ENCODE measurements around the gene CSDE1.

The CSDE1 gene

GRCh38 chr1:114745291-114745690 lies 12.5 kb downstream of the CSDE1 start:
- DNase-seq (ENCODE audit: low read depth) = peak; percentile 30
- no peak overlapping the region for H3K4me3 ChIP-seq (replicated peaks; ENCODE audit: low read depth, low read length)
- no peak for TF ChIP-seq CTCF (IDR thresholded peaks at IDR 0.05; ENCODE audit: low read length, missing control alignments)

- H3K4me3 ChIP-seq (replicated peaks; ENCODE audit: low read depth, low read length) = no peak overlapping the region
- no peak for TF ChIP-seq CTCF (IDR thresholded peaks at IDR 0.05; ENCODE audit: low read length, missing control alignments)
Measured at GRCh38 chr1:114741963-114742746, 15.6 kb downstream of the CSDE1 start.

GRCh38 chr1:114740331-114740730 lies 17.5 kb downstream of the CSDE1 start:
- no peak overlapping the region for H3K4me3 ChIP-seq (replicated peaks; ENCODE audit: low read depth, low read length)
- no peak for DNase-seq (ENCODE audit: low read depth)
- no peak for TF ChIP-seq CTCF (IDR thresholded peaks at IDR 0.05; ENCODE audit: low read length, missing control alignments)

More at GRCh38 chr1:114741963-114742746, 15.6 kb downstream of the CSDE1 start:
- DNase-seq (ENCODE audit: low read depth) = no peak

- H3K4me3 ChIP-seq (replicated peaks; ENCODE audit: low read depth, low read length) = no peak overlapping the region
- no peak for TF ChIP-seq CTCF (IDR thresholded peaks at IDR 0.05; ENCODE audit: low read length, missing control alignments)
- no peak for DNase-seq (ENCODE audit: low read depth)
Measured at GRCh38 chr1:114737314-114737849, 20.4 kb downstream of the CSDE1 start.

GRCh38 chr1:114735479-114735878 lies 22.3 kb downstream of the CSDE1 start:
- no peak for TF ChIP-seq CTCF (IDR thresholded peaks at IDR 0.05; ENCODE audit: low read length, missing control alignments)

GRCh38 chr1:114729782-114730181 lies 28.0 kb downstream of the CSDE1 start:
- no peak overlapping the region for H3K4me3 ChIP-seq (replicated peaks; ENCODE audit: low read depth, low read length)
- DNase-seq (ENCODE audit: low read depth) = no peak
- TF ChIP-seq CTCF (IDR thresholded peaks at IDR 0.05; ENCODE audit: low read length, missing control alignments) = no peak

More at GRCh38 chr1:114735479-114735878, 22.3 kb downstream of the CSDE1 start:
- H3K4me3 ChIP-seq (replicated peaks; ENCODE audit: low read depth, low read length) = no peak overlapping the region
- no peak for DNase-seq (ENCODE audit: low read depth)
